Measurements from ENCODE around the gene OCA2.
"Not testable (repeated sequence)": the region's sequence is repeated elsewhere in the genome, so short reads cannot be mapped to it uniquely, and the experiment has no call there.

Gene OCA2

GRCh38 chr15:28098766-28099554 lies at the start of gene OCA2:
TSS of gene OCA2 (minus strand) at chr15:28099315. CDS start at chr15:28081874, 17,441 bp downstream.
- DNase-seq = peak; percentile 62

- no peak for DNase-seq
Measured at GRCh38 chr15:28147801-28148200, 48.7 kb upstream of the OCA2 start.

GRCh38 chr15:28145419-28145818 lies 46.3 kb upstream of the OCA2 start:
- DNase-seq = not testable (repeated sequence)

GRCh38 chr15:28140062-28140461 lies 40.9 kb upstream of the OCA2 start:
- no peak for DNase-seq

DNA sequence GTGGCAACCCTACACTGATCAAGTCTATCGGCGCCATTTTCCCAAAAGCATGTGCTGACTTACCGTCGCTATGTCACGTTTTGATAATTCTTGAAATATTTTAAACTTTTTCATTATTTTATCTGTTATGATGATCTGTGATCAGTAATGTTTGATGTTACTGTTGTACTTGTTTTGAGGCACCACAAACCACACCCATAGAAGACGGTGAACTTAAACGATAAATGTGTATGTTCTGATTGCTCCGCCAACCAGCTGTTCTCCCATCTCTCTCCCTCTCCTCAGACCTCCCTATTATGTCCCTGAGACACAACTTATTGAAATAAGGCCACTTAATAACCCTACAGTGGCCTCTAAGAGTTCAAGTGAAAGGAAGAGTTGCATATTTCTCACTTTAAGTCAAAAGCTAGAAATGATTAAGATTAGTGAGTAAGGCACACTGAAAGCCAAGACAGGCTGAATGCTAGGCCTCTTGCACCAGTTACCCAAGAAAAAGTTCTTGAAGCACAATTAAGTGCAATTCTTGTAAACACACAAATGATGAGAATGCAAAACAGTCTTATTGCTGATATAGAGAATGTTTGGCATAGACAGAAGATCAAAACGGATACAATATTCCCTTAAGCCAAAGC lies 38.4 kb upstream of the OCA2 start:
- not testable (repeated sequence) for DNase-seq

DNA sequence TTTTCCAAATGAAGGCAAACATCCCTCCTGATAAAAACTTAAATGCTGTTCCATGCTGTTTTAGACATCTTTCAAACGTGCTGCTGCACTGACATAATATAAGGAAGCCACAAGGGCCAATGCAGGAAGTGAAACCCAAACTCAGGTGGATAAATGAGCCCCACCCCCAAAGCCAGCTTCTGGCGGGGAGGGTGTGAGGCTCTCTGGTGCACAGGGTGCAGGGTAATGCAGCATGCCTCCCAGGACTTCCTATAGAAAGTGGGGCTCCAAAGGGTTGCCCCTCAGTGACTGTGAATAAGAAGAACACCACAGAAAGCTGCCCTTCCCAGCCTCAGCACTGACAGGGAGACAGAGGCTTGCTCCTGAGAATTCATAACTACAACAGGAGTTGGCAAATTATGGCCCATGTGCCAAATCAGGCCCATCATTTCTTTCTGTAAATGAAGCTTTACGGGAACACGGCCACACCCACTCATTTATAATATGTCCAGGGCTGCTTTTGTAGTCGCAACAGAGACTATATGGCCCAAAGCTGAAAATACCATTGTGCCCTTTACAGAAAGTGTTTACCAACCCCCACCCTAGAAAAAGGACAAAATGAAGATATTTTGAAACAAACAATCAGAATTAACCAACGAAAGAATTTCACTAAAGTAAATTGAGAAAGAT lies 37.3 kb upstream of the OCA2 start:
- not testable (repeated sequence) for DNase-seq

- no peak for DNase-seq
Measured at GRCh38 chr15:28133281-28133680, 34.2 kb upstream of the OCA2 start.

DNA sequence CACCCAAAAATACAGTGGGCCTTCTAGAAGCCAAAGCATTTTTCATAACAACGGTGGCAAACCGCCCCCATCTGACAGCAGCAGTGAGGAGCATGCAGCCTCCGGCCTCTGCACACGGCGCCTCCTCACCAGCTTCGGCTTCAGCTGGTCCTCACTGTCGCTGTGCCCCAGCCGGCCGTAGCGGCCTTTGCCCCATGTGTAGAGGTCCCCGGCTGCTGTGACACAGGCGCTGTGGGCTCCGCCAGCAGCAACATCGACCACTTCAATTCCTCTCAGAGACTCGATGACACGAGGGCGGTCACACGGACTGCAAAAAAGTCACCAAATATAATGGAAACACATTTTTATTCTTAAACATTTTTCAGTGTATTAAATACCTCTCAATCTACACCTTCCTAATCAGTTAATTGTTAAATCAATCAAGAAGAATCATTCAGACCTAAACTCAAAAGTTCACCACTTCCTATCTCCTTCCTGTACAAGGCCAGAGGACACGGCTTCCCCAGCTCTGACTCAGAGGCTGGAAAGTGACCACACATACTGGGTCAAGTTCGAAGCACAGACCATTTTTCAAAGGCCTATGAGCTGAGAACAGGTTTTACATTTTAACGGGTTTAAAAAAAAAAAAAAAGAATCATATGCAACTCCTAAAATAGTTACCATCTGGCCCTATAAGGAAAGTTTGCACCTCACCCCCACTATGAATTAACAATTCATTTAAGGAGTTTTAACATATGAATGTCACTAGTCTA lies 33.6 kb upstream of the OCA2 start:
- no peak for DNase-seq

DNA sequence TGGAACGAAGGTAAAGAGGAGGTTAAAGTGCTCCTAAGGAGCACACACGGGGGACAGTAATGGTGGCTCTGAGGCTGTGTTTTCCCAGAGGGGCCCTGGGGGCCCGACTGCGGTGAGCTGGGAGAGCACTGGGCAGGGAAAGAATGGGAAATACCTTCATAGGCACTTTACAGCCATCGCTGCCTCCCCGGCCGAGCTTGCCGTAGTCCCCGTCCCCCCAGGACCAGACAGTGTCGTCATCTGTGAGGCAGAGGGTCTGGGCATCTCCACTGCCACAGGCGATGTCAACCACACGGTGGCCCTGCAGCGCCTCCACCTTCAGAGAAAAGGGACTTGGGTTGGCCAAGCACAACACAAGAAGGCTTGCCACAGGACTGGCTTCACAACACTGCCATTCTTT lies 32.8 kb upstream of the OCA2 start:
- DNase-seq = no peak

DNA sequence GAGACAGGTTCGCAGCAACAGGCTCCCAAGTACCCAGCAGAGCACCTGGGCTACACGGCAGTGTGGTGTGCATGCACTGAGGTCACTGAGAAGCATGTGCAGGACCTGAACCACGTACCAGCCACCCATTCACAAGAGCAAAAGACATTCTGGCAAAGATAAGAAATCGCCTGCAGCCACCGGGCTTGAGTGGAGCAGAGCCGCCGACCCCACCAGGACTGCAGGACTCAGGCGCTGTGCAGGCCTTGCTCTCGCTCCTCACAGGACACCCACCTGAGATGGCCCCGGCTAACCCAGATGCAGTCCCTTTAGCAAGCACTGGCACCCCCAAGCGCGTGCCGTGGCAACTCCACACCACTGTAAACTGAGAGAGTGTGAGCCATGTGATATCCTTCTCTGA lies 32.3 kb upstream of the OCA2 start:
- DNase-seq = no peak

- no peak for DNase-seq
Measured at GRCh38 chr15:28130651-28131050, 31.5 kb upstream of the OCA2 start.

DNA sequence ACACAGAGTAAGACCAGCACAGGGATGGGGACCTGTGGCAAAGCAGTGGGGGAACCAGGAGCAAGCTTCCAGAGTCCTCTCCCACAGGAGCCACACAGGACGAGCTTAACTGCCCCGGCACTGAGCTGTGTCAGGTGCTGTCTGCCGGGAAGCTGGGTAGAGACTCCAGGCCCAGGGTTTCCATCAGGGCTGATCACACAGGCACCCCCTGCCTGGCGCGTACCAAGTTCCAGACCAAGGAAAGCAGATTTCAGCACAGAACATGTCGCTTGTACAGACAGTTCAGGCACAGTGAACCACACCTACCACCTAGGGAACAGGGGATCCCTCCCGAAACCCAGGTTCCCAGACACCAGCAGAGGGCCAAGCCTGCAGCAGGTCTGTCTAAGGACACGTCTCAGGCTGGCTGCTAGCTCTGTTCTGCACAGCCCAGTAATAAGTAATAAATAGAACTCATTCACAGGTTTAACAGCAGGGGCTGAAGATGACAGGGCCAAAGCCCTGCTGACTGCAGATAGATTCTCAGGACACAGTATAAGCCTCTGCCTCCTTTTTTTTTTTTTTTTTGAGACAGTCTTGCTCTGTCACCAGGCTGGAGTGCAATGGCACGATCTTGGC lies 30.2 kb upstream of the OCA2 start:
- no peak for DNase-seq

DNA sequence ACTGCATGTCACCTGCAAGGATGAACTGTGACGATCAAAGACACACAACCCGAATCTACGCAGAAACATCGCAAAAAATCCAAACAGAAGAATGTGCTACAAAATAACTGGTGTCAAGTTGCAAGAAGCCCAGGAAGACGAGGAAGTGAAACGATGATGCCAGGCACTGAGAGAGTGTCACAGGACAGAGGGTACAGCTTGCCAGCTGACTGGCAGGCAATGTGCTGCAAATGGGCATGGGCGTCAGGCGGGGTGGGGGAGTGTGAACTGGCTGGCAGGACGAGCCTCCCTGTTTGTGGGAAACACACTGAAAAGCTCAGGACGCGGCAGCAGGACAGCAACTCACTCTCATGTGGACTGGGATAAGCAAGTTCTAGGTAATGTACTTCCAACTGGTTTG lies 28.9 kb upstream of the OCA2 start:
- DNase-seq = no peak

DNA sequence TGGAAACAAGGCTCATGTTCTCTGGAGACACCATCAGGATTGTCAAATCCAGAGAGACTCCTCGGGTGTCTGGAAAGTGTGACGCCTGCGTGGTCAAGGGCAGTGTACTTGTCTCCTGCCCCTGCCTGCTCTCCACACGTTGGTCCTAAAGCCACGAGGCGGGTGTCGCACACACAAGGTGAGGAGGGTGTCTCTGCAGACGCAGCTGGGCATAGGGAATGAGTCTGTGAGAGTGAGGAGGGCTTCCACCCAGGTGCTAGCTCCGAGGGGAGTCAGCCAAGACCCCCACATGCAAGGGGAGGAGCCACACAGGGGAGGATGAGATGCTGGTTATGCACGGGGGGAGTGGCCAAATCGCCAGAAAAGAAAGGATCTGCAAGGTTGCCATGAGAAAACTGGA lies 27.9 kb upstream of the OCA2 start:
- no peak for DNase-seq

GRCh38 chr15:28125673-28126651 lies 26.8 kb upstream of the OCA2 start:
- DNase-seq = no peak

DNA sequence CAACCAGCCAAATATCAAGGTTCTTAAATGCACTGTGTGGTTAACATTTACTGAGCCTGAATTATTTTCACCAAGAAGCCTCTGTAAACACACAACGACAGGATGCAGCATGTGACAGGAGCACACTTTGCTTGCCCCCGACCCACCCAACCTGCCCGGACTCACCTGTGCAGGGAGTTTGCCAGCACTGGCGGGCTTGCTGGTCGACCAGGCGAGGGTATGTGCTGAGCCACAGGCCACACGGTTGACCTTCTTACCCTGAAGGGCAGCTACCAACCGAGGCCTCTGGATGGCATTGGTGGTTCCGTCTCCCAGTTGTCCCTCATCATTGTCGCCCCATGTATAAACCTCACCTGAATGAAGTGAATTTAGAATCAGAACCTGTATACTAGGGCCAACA lies 25.7 kb upstream of the OCA2 start:
- DNase-seq = no peak

GRCh38 chr15:28123408-28124023 lies 24.4 kb upstream of the OCA2 start:
- DNase-seq = peak; percentile 36

GRCh38 chr15:28122038-28122949 lies 23.2 kb upstream of the OCA2 start:
- no peak for DNase-seq

DNA sequence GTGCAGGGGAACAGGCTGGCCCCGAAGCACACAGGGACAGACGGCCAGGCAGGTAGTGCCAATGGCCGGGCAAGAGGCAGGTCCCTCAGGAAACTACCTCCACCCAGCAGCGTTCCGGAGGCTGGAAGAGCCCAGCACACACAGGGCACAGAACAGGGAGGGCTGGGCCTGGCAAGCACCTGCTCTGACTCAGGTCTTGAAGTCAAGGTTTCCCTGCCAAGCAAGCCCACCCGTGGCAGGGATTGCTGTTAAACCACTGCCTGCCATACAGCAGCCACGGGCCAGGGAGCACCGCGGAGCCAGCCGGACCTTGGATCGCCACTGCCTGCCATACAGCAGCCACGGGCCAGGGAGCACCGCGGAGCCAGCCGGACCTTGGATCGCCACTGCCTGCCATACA lies 22.5 kb upstream of the OCA2 start:
- DNase-seq = not testable (repeated sequence)

GRCh38 chr15:28120359-28120640 lies 21.2 kb upstream of the OCA2 start:
- no peak for DNase-seq
